Upper lobe of right lung (tissue), 1 donor: ENCODE results near the gene ADCY1. TPM values are rescaled to one million over a fixed set of nuclear protein-coding genes. Genes with fewer than 3 reads are reported as not detected.
A peak's percentile ranks its signal among the peaks of the same experiment; 100 is the strongest.

Experiments
- ATAC-seq: fragments of 200-7000 bp; cut with Tn5 transposase; one replicate; pipeline ENCODE4 v1.9.1; 2020; ENCODE audit warnings: mild to moderate bottlenecking, moderate library complexity
- DNase-seq: peaks from one replicate; pipeline ENCODE4 v3.0.0-alpha.2; 2020
- H3K27ac ChIP-seq: fragments of 200-600 bp; one replicate; pipeline ENCODE4 v1.8.0; 2022
- H3K27me3 ChIP-seq: fragments of 200-600 bp; one replicate; pipeline ENCODE4 v1.8.0; 2022; ENCODE audit warnings: mild to moderate bottlenecking
- H3K36me3 ChIP-seq: fragments of 200-600 bp; one replicate; pipeline ENCODE4 v1.8.0; 2022
- H3K4me1 ChIP-seq: fragments of 200-600 bp; one replicate; pipeline ENCODE4 v1.8.0; 2022
- H3K4me3 ChIP-seq: fragments of 200-600 bp; one replicate; pipeline ENCODE4 v1.8.0; 2022; ENCODE audit warnings: mild to moderate bottlenecking
- H3K9me3 ChIP-seq: fragments of 200-600 bp; one replicate; pipeline ENCODE4 v1.8.0; 2022
- CTCF ChIP-seq: fragments of 200-600 bp; IDR thresholded peaks from one replicate; pipeline ENCODE4 v1.8.0; 2022; ENCODE audit warnings: antibody characterized with exemption
- intact Hi-C: fragments of 100-400 bp; cut with DNase I; formaldehyde crosslinking; loops from one replicate; pipeline ENCODE4 v1.11.0; 2022
- total RNA-seq: library from RNA; stranded (reverse); fragmentation: NEBNext Ultra II Directional; extraction: Animal tissue kit (Norgen Biotek cat#: 25700); gene quantifications from one replicate; pipeline ENCODE4 v1.2.1, GENCODE V29; 2021
- donor health status: DM: no; HTN: yes; CAD: no; lungs with severe emphysema.

Gene ADCY1
- total RNA-seq, 1 donor from 2014 or later = 3.9 TPM

- ATAC-seq = no peak
- no peaks in the 10 kb centered on the region for H3K4me1 ChIP-seq
- intact Hi-C loops = no loop called here
- H3K9me3 ChIP-seq = no peaks in the 10 kb centered on the region
- H3K27ac ChIP-seq = no peak overlapping the region
- no peaks in the 10 kb centered on the region for H3K36me3 ChIP-seq
- no peaks in the 10 kb centered on the region for H3K27me3 ChIP-seq
- no peak overlapping the region for H3K4me3 ChIP-seq
- TF ChIP-seq CTCF = no peak
- no peak for DNase-seq
Measured at GRCh38 chr7:45606050-45606449, 31.9 kb downstream of the ADCY1 start.

- DNase-seq = no peak
- Histone ChIP-seq H3K27me3 (no peaks in the 10 kb centered on the region), H3K4me3 (no peak overlapping the region), H3K9me3 (no peaks in the 10 kb centered on the region), H3K27ac (no peak overlapping the region), H3K4me1 (no peaks in the 10 kb centered on the region), H3K36me3 (no peaks in the 10 kb centered on the region)
- intact Hi-C loops = no loop called here
- no peak for TF ChIP-seq CTCF
- no peak for ATAC-seq
Measured at GRCh38 chr7:45606931-45607330, 32.8 kb downstream of the ADCY1 start.

DNA sequence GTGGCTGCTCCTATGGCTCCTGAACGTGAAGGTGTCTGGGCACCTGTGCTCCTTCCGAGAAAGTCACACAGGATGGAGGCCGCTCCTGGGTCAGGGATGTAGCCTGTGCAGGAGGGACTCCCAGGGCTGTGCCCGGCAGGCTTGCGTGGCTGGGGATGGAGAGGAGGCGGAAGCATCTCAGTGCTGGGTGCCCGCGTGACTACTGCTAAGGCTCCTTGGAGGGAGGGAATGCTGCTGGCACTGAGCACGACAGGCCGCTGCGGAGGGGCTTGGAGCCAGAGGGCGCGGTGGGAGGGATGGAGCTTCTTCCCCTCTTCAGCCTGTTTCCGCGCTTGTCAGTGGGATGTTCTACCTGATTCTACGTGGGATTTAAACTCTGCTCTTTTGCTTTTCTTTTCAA is 35.0 kb downstream of the ADCY1 start:
- Histone ChIP-seq H3K4me1 (no peaks in the 10 kb centered on the region), H3K4me3 (no peak overlapping the region), H3K36me3 (no peaks in the 10 kb centered on the region), H3K27me3 (no peaks in the 10 kb centered on the region), H3K27ac (no peak overlapping the region), H3K9me3 (no peaks in the 10 kb centered on the region)
- DNase-seq (no peak), ATAC-seq (peak; percentile 14)
- intact Hi-C loops = no loop called here
- no peak for TF ChIP-seq CTCF

DNA sequence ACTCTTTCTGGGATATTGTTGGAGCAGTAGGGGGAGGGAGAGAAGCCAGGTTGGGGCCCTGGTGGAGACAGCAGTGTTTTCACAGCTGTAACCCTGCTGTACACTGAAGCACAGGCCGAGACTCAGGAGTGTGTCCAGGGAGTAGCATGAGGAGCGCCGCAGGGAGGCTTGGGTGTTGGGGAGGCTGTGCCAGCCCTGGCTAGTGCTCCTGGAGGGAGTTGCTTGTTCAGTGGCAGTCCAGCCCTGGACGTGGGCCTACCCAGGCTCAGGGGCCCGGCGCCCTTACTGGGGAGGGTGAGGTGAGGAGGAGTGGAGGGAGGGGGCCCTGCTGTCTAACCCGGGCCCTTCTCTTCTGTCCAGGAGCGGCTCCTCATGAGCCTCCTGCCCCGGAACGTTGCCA is 35.9 kb downstream of the ADCY1 start:
- intact Hi-C loops = no loop called here
- ATAC-seq (no peak), DNase-seq (no peak)
- no peaks in the 10 kb centered on the region for H3K9me3 ChIP-seq
- no peak overlapping the region for H3K27ac ChIP-seq
- no peak for TF ChIP-seq CTCF
- no peak overlapping the region for H3K4me3 ChIP-seq
- no peaks in the 10 kb centered on the region for H3K27me3 ChIP-seq
- H3K36me3 ChIP-seq = no peaks in the 10 kb centered on the region
- H3K4me1 ChIP-seq = no peaks in the 10 kb centered on the region

GRCh38 chr7:45610660-45611299 is 36.6 kb downstream of the ADCY1 start:
- no peak overlapping the region for H3K4me3 ChIP-seq
- DNase-seq (no peak), ATAC-seq (no peak)
- no peak for TF ChIP-seq CTCF
- no peaks in the 10 kb centered on the region for H3K9me3 ChIP-seq
- intact Hi-C loops = no loop called here
- no peaks in the 10 kb centered on the region for H3K27me3 ChIP-seq
- no peaks in the 10 kb centered on the region for H3K36me3 ChIP-seq
- no peaks in the 10 kb centered on the region for H3K4me1 ChIP-seq
- H3K27ac ChIP-seq = no peak overlapping the region

- DNase-seq (no peak), ATAC-seq (no peak)
- intact Hi-C loops = no loop called here
- Histone ChIP-seq H3K4me1 (no peaks in the 10 kb centered on the region), H3K36me3 (no peaks in the 10 kb centered on the region), H3K27ac (no peak overlapping the region), H3K9me3 (peaks cover 7% of the 10 kb centered on the region), H3K4me3 (no peak overlapping the region), H3K27me3 (no peaks in the 10 kb centered on the region)
- TF ChIP-seq CTCF = no peak
Measured at GRCh38 chr7:45617166-45617565, 43.0 kb downstream of the ADCY1 start.
